DMS 273 (cell line): Measurements from ENCODE around the gene COL16A1.

Experiments
- DNase-seq: peaks from one replicate; lab custom pipeline; 2025; ENCODE audit not compliant: unreplicated experiment; lab: John Stamatoyannopoulos, UW

The COL16A1 gene

DNA sequence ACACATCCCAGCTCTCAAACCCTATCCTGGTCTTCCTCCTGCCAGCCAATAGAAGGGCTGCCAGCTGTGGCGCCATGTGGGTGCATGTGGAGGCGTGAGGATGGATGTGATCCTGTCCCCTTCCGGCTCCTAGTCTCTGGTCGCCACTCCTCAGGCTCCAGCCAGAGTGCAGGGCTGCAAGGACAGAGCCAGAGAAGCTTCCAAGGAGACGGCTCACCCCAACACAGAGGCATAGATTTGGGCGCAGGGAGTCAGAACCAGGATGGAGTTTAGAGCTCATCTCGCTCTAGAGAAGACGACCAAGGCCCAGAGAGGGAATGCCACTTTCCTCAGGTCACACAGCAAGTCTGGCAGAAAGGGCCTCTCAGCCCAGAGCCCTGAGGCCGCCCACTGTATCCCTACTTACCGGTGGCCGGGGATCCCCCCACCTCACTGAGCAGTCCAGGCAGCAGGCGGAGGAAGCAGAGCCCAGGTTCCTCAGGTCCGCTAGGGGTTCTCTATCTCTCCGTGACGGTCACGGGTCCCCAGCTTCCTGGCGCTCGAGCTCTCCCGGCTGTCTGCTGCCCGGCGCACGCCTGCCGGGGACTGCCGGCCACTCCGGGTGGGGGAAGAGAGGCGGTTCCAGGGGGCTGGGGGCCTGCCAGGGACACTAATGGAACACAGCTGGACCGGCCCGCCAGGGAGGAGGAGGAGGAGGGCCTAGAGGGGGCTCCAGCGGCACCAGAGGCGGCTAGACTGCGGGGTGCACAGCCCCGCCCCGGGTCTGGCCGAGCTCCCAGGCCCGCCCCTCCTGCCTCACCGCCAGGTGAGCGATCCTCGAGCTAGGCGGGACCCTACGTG, at the start of gene COL16A1:
COL16A1 (minus strand) TSS at position 587 of the 840 bp plus-strand sequence. CDS start 1,824 bp downstream, outside the sequence.
- no peak for DNase-seq

DNA sequence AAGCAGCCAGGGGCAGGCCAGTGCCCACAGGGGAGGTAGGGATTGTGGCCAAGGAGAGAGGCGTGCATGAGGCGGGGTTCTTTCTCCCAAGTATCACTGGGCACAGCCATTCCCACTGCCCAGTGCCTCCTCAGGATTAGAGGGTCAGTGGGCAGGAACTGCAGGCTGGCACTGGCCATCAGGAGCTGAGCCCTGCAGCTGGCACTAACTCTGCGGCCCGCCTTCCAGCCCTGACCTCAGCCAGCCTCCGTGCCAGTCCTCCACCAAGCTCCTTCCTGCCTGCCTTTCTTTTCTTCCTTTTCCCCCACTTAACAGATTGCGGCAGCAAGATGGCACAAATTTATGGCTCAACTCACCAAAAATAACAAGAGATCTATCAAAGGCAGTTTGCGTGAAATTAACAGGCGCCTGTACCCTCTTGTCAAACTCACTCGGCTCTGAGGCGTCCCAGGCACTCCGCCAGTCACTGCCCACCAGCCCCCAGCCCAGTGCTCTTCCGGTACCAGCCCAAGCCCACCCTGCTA, 49.2 kb upstream of the COL16A1 start:
- DNase-seq, result no peak

DNA sequence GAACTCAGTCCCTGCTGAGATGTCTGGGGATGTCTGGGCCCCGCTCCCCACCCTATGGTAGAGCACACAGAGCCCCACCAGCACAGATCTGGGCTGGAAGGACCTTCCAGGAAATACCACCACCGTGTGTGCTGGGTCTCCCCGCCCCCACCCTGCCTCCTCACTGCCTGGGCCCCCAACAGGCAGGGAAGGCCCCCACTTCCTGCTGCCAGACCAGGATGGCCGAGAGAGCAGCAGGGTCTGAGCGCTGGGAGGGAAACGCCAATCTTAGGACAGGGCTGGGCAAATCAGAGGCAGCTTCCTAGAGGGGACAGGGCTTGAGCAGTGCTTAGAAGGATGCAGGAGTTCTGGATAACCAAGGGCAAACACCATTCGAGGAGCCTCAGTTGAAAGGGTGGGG, 48.4 kb upstream of the COL16A1 start:
- no peak for DNase-seq

DNA sequence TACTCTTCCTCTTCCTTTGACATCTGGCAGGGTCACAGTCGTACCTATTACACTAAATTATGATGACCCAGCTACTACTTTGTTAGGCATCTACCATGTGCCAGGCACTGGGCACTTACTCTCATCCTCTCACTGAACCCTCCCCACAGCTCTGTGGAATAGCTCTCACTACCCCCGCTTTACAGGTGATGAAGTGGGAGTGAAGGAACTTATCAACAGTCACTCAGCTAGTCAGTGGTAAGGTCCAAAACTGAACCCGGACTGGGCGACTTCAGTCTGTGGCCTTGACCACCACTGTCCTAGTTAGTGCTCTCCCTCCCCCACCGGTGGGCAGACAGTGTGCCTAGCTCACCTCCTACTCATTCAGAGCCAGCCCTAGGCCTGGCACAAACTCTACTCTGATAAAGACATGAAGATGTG, 48.0 kb upstream of the COL16A1 start:
- no peak for DNase-seq

DNA sequence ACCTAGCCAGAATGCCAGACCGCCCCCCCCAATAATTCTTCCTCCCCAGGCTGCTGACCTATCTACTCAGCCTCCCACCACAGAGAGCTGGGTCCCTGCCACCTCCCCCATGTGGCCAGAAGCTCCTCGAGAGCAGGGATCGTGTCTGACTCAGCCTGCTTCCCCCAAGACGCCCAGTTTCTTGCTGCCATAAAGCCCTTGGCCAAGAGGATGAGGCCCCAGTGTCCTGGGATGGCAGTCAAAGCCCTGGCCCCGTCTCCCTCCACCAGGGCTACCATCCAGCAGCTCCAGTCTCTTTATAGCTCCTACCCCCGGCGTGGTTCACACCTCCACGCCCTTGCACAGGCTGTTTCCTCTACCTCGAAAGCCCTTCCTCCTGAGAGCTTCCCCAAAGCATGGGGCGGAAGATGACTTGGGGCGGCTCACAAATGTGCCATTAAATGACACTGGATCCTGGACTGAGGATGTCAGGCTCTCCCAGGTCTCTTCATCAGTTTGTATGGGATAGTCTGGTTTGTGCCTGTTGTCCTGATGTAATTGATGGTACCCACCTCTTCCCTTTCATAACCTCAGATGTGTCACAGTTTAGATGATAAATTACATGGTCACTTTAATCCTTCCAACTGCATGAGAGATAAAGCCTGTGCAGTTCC, 47.2 kb upstream of the COL16A1 start:
- no peak for DNase-seq

DNA sequence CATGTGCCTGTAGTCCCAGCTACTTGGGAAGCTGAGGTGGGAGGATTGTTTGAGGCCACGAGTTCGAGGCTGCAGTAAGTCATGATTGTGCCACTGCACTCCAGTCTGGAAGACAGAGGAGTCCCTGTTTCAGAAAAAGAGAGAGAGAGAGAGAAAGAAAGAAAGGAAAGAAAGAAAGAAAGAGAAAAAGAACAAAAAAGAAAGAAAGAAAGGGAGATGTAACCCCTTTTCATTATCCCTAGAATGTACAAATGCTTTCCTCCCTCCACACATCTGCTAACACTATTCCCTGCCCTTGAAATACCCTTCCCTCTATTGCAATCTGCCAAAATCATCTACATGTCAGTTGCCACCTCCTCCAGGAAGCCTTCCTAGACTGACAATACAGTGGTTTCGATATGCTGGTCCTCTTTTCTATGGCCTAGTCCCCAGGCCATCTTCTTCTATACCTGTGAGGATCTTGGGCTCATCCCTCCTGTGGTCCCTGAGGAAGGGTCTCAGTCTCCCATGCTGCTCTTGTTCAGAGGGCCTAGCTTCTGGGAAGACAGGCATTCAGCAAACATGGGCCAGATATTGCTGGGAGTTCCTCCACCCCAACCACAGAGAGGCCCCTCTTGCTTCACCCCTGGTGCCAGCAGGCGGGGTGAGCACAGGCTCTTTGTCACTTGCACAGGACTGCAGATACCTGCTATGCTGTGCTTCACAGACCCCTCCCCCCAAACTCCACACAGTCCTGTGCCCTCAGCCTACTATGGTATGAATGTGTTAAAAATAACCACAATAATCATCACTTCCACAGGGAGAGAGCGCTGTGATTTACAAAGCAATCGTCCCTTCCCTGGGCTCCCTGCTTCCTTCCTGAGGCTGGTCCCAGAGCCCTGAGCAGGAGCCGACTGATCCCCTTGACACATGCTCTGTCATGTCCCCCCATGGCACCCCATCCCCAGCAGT, 46.2 kb upstream of the COL16A1 start:
- no peak for DNase-seq

DNA sequence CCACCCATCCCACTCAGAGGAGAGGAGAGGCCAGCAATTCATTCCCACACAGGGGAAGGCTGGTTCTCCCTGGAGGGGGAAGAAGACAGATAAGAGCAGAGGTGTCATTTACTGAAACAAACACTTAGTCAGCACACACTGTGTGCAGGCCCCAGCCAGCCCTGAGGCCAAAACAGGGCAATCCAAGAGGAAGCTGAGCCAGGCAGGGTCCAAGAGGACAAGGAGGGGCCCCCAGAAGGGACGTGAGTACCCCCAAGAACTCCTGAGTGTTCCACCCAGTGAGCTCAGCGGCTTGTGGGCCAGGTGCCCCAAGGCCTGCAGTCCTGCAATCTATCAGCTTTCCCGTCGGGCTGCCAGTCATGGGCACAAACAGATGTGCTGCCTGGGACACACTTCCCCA, 44.5 kb upstream of the COL16A1 start:
- peak; percentile 35 for DNase-seq

DNA sequence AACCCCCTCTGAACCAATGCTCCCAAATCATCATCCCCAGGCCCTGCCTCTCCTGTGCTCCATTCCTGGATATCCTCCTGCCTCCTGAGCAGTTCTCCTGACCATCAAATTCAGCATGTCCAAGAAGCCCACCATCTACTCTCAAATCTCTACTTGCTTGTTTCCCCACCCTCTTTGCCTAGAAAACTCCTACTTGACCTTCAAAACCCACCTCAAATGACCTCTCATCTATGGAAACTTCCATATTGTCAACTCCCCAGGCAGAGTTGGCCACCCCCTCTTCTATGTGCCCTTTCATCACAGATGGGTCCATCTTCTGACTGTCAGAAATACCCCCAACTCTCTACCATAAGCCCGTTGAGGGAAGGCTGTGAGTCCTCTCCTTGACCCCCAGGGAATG, 43.5 kb upstream of the COL16A1 start:
- DNase-seq, result no peak

DNA sequence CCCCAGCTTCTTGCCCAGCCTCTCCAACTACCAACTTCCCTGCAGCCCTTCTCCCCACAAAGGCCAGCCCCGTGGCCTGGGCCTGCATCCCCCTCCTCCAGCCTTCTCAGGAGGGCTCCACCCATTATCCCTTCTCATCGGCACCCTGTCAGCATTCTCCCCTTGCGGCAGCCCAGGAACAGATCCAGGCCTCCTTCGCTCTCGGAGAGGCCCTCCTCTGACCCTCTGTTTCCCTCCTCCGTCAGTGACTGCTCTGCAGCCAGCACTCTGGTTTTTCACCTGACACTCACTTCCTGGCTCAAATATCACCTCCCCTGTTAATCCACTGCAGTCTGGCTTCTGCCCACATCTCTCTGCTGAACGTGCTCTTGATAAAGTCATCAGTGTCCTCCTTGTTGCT, 42.9 kb upstream of the COL16A1 start:
- no peak for DNase-seq

DNA sequence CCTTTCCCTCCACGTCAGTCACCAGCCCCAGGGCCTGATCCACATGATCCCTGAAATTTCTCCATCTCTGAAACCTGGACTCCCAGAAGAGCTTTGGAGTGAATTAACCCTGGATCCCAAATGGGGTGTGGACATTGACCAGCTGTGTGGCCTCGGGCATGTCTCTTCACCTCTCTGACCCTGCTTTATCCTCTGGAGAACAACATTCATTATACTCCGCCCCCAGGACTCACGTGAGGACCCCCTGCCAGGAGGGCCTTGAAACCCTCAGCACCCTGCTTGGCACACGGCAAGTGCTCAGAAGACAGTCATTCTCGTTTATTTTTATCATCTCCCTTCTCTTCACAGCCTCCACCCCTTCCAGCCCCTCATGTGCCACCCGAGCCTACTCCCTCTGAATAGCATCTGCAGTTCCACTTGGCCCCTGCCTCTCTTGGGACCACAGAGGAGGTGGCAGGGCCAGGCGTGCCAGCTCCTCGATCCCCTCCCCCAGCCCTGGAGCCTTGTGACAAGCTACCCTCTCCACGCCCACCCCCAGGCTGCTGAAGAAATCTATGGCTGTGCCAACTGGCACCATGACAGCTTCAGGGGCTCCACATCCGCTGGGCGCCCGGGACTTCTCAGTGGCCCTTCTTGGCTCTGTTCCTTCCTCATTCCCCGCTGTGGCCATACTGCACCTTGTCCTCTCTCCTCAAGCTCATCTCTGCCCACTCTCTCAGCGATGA, 42.3 kb upstream of the COL16A1 start:
- DNase-seq, result peak; percentile 60

DNA sequence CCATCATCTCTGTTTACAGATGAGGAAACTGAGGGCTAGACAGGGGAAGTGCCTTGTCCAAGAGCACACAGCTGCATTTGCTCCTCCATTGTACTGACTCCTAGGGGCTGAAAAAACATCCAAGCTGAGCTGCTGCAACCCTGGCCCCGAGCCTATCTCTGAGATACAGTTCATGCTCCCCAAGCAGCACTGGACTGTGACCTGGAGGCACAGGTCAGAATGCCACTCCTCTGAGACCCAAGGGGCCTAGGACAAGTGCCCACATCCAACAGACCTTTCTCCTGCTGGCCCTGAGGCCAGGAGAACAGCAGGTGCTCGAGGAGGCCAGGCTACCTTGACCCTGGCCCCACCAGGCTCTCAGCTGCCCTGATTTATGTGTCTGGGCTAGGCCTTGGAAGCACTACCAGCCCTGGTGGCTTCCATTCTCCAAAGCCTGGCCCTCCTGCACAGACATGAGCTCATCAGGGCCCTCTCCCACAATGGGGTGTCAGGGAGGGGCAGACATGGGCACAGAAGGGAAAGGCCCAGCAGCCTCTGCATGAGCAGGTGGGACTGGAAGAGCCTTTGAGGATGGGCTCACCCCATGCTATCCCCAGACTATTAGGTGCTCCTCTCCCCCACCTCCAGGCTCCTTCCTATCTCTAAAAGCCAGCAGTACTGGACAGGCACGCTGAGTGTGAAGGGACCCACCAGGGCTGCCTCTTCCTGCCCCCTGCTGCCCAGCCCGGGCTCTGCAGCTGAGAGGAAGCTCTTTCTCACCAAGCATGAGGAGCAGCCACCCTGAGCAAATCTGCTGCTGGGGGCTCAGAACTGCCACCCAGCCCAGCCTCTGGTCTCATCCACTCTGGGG, 41.5 kb upstream of the COL16A1 start:
- DNase-seq, result peak; percentile 82

DNA sequence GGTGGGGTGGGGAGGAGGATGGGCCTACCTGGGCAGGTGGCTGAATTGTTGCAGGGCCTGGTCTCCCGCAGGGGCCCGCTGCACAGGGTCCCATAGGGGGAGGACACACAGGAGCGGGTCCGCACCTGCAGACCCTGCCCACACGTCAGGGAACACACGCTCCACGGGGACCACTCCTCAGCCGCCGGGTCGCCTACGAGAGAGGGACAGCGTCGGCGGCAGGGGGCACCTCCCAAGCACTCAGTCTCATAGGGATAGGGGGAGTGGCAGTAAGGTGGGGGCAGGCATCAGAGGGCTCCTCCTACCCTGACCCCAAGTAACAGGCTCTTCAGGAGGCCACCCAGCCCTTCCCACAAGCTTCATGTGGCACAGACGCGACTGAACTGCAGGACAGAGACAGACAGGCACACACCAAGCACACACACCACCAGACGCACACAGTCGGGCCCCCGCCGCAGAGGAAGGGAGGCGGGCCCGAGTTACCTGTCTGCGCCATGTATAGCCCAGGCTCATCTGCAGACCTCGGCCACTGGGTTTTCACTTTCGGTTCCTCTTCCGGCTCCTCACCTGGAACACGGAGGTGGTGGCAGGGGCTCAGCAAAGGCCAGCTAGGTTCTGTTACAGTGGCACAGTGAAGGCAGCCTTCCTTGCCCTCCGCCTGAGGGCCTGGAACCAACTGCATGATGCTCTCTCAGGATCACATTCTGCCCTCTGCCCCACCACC, 40.5 kb upstream of the COL16A1 start:
- no peak for DNase-seq

DNA sequence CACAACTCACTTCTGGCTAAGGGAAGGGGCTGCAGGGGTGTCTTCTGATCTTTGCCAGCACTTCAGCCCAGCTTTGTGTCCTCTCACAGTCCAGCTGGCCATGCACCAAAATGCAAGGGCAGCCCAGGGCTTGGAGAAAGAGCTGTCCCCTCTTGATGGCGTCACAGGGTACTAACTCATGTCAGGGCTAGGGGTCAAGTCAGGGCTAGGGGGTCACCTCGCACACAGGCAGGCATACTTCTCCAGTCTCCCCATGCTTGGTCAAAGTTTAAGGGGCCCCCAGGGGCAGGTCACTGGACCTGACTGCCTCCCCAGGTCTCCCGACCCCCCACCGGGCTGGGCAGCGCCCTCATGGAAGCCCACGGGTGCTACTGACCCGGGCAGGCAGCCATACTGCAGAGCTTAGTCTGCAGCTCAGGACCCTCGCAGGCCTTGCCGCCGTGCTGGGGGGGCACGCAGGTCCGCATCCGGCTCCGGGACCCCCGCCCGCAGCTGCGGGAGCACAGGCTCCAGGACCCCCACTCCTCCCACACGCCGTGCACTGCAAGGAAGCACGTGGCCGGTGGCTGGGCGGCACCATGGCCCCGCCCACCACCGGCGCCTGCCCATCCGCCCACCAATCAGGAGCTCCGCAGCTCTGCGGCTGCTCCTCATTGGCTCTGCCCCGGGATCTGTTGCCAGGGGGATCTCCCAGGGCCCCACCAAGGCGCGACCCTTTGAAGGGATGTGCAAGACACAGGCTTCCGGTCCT, 38.8 kb upstream of the COL16A1 start:
- no peak for DNase-seq

DNA sequence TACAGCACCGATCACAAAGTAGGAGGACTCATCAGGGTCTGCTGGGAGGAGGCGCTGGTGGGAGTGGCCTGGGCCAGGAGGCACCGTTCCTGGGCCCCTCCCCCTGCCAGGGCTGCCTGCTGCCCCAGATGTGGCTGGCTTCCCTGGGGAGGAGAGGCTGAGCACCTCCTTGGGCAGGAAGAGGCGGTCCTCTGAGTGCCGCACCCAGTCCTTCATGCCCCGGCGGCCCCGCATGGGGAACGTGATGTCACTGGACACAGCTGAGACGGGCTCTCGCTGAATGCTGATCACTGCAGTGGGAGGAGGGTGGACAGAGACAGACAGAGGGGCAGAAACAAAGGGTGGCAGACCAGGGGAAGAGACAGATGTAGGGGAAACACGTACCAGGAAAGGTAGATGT, 35.5 kb upstream of the COL16A1 start:
- no peak for DNase-seq

DNA sequence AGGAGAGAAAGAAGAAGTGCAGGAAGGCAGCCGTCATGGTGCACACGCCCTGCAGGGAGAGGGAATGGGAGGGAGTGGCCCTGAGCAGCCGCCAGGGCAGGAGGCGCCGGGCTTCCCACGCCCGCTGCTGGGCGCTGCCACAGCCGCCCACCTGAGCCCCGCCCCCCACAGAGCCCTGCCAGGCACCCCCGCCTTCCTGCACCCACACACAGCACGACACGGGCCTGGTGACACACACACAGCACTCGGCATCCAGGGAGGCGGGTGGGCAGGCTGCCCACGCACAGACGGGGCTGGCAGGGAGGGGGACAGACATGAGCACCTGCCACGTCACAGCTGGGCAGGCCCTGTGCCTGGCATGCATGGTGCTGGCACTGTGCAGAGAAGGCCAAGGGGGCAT, 32.9 kb upstream of the COL16A1 start:
- DNase-seq, result peak; percentile 40

DNA sequence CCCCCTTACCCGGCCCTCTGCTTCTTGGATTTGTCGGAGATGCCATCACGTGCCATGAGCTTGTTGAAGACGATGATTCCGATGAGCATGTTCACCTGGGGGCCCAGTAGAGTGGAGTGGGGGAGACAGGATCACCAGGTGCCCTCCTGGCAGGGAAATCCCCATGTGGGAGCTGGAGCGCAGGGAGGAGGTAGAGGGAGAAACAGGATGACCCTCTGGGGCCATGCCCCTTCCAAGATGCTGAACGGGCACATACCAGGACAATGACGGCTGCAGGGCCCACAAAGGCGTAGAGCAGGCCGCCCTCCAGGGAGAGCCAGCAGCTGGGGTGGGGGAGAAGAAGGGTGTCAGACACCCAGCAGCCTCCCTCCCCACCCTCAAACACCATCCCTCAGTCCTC, 31.8 kb upstream of the COL16A1 start:
- DNase-seq, result no peak

DNA sequence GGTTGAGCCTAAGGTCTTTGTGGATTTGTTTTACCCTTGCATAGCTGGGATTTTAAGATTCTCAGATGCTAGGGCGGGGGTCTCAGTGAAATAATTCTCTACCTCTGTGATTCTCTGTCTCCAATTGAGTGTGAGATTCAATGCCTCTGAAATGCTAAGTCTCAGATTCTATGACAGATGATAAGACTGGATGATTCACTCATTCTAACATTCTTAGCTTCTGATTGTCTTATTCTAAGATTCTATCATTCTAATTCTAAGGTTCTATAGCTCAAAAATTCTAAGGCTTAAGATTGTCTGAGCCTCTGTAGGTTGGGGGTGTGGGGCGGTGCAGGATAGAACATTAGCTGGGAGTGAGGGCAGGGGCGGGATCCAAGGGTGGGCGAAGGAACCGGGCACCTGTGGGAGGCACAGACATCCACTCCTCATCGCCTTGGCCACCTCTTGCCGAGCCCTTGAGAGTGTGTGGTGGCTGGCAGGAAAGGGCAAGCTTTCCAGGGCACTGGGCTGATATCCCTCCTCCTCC, 30.8 kb upstream of the COL16A1 start:
- DNase-seq, result no peak
